ENCODE results near the gene HOXD1.
A peak's percentile ranks its signal among the peaks of the same experiment; 100 is the strongest.

The HOXD1 gene

DNA sequence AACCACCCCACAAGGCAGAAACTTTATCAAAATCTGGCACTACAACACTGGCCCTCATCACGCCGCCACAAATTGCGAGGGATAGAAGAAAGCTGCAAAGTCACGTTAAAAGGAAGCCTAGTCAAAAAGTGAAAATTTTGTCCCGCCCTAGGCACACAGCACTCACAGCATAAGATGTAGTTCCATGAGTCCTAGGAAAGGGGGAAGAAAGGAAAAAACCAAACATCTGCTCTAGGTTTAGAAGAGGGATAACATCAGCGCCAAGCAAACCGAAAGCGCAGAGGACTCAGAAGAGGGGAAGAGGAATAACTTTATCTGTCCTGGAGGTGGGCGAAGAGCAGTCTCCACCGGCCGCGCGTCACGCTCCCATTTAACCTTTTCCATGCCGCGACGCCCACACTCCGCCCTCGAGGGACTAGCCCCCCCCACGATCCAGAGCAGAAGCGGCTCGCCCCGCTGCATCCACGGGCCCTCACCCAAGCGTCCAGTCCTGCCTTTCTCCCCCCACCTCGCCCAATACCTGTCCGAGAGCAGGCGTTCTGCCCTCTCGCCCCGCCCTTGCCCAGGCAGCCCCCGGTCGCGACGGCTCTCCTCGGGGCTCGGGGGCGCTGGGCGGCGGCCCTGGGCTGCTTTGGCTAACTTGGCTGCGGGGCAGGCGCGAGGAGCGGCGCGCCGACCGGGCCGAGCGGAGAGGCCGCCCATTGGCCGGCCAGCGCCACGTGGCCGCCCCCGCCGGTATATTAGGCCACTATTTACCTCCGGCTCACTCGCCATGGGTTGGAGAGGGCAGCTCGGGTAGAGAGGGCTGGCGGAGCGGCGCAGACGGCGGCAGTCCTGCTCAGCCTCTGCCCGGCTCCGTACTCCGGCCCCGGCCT lies at the start of gene HOXD1:
HOXD1 (plus strand) TSS at position 770 of the 875 bp plus-strand sequence. CDS start 134 bp downstream, outside the sequence.
- no peak within 1 kb of the TSS for H3K4me2 ChIP-seq (ENCODE audit: insufficient read depth, low read length)
- no peaks in the 10 kb centered on the region for H3K4me1 ChIP-seq (ENCODE audit: insufficient read depth, low read length)
- H3K36me3 ChIP-seq (ENCODE audit: insufficient read depth, low read length): no peaks in the 10 kb centered on the region
- H3K27me3 ChIP-seq (ENCODE audit: insufficient read depth, low read length, poor library complexity): peaks cover 7% of the 10 kb centered on the region
- H3K4me3 ChIP-seq (ENCODE audit: low read depth in 1 of 2, low read length in 2 of 2): no peak within 1 kb of the TSS
- no peaks in the 10 kb centered on the region for H4K20me1 ChIP-seq (ENCODE audit: insufficient read depth, low read length)
- no peaks in the 10 kb centered on the region for H3K79me2 ChIP-seq (ENCODE audit: insufficient read depth, low read length)
- H2AFZ ChIP-seq (ENCODE audit: low read depth, low read length): no peak within 1 kb of the TSS
- no peaks in the 10 kb centered on the region for H3K9me3 ChIP-seq (ENCODE audit: insufficient read depth, low read length, severe bottlenecking)
- DNase-seq (no peak), ATAC-seq (ENCODE audit: insufficient read depth, low read depth) (no peak)
- H3K27ac ChIP-seq (ENCODE audit: low read length): no peak within 1 kb of the TSS
- TF ChIP-seq CTCF (IDR thresholded peaks at IDR 0.05; ENCODE audit: borderline replicate concordance, extremely low read depth, low read length, poor library complexity, severe bottlenecking) (no peak), EZH2 (IDR thresholded peaks at IDR 0.05; ENCODE audit: borderline replicate concordance, low read depth, low read length, severe bottlenecking) (no peak)
- H3K9ac ChIP-seq (ENCODE audit: low read depth, low read length): no peak within 1 kb of the TSS

GRCh38 chr2:176138923-176139660 lies 49.4 kb upstream of the HOXD1 start:
- no peaks in the 10 kb centered on the region for H4K20me1 ChIP-seq (ENCODE audit: insufficient read depth, low read length)
- no peaks in the 10 kb centered on the region for H3K79me2 ChIP-seq (ENCODE audit: insufficient read depth, low read length)
- no peak overlapping the region for H3K4me2 ChIP-seq (ENCODE audit: insufficient read depth, low read length)
- no peak overlapping the region for H3K4me3 ChIP-seq (ENCODE audit: low read depth in 1 of 2, low read length in 2 of 2)
- no peak overlapping the region for H2AFZ ChIP-seq (ENCODE audit: low read depth, low read length)
- H3K9ac ChIP-seq (ENCODE audit: low read depth, low read length): no peak overlapping the region
- no peak for TF ChIP-seq CTCF (IDR thresholded peaks at IDR 0.05; ENCODE audit: borderline replicate concordance, extremely low read depth, low read length, poor library complexity, severe bottlenecking)
- no peak for TF ChIP-seq EZH2 (IDR thresholded peaks at IDR 0.05; ENCODE audit: borderline replicate concordance, low read depth, low read length, severe bottlenecking)
- peaks cover 12% of the 10 kb centered on the region for H3K4me1 ChIP-seq (ENCODE audit: insufficient read depth, low read length)
- DNase-seq: no peak
- no peaks in the 10 kb centered on the region for H3K27me3 ChIP-seq (ENCODE audit: insufficient read depth, low read length, poor library complexity)
- H3K36me3 ChIP-seq (ENCODE audit: insufficient read depth, low read length): no peaks in the 10 kb centered on the region
- no peak for ATAC-seq (ENCODE audit: insufficient read depth, low read depth)
- H3K27ac ChIP-seq (ENCODE audit: low read length): no peak overlapping the region
- no peaks in the 10 kb centered on the region for H3K9me3 ChIP-seq (ENCODE audit: insufficient read depth, low read length, severe bottlenecking)

- Histone ChIP-seq H3K9ac (ENCODE audit: low read depth, low read length) (peak overlapping the region; percentile 32), H2AFZ (ENCODE audit: low read depth, low read length) (peak overlapping the region; percentile 79), H3K27me3 (ENCODE audit: insufficient read depth, low read length, poor library complexity) (no peaks in the 10 kb centered on the region), H3K79me2 (ENCODE audit: insufficient read depth, low read length) (no peaks in the 10 kb centered on the region), H3K9me3 (ENCODE audit: insufficient read depth, low read length, severe bottlenecking) (no peaks in the 10 kb centered on the region), H3K36me3 (ENCODE audit: insufficient read depth, low read length) (no peaks in the 10 kb centered on the region), H3K4me1 (ENCODE audit: insufficient read depth, low read length) (peaks cover 12% of the 10 kb centered on the region), H3K27ac (ENCODE audit: low read length) (no peak overlapping the region), H3K4me3 (ENCODE audit: low read depth in 1 of 2, low read length in 2 of 2) (peak overlapping the region in 1 of 2 experiments; percentile 46; a peak in 2 of 4 replicates), H3K4me2 (ENCODE audit: insufficient read depth, low read length) (peak overlapping the region; percentile 72), H4K20me1 (ENCODE audit: insufficient read depth, low read length) (no peaks in the 10 kb centered on the region)
- ATAC-seq (ENCODE audit: insufficient read depth, low read depth) (no peak), DNase-seq (no peak)
- TF ChIP-seq CTCF (IDR thresholded peaks at IDR 0.05; ENCODE audit: borderline replicate concordance, extremely low read depth, low read length, poor library complexity, severe bottlenecking) (no peak), EZH2 (IDR thresholded peaks at IDR 0.05; ENCODE audit: borderline replicate concordance, low read depth, low read length, severe bottlenecking) (no peak)
Measured at GRCh38 chr2:176139661-176140512, 48.6 kb upstream of the HOXD1 start.

All from DND-41 (cell line).